Esophagus (tissue), 2 donors: ENCODE measurements around the gene LPCAT1. TPM values are rescaled to one million over a fixed set of nuclear protein-coding genes. Genes with fewer than 3 reads are reported as not detected.

ENCODE experiments used
- H3K27ac ChIP-seq, 2 donors: one replicate each; pipeline ENCODE4 v1.5.1; 2013; ENCODE audit warnings: low read depth in 2 of 2, mild to moderate bottlenecking in 2 of 2, inconsistent platforms in 1 of 2, low read length in 1 of 2, moderate library complexity in 1 of 2
- H3K27me3 ChIP-seq, 2 donors: one replicate each; pipeline ENCODE4 v1.6.1; 2013; ENCODE audit warnings: low read length in 2 of 2, control low read depth in 1 of 2, mild to moderate bottlenecking in 1 of 2; ENCODE audit not compliant: insufficient read depth in 2 of 2, control insufficient read depth in 1 of 2
- H3K36me3 ChIP-seq, 2 donors: one replicate each; pipeline ENCODE4 v1.6.1; 2013; ENCODE audit warnings: low read length in 1 of 2; ENCODE audit not compliant: control insufficient read depth in 2 of 2, insufficient read depth in 2 of 2
- H3K4me1 ChIP-seq, 2 donors: one replicate each; pipeline ENCODE4 v1.6.1; 2013; ENCODE audit warnings: low read length in 1 of 2; ENCODE audit not compliant: control insufficient read depth in 2 of 2, insufficient read depth in 2 of 2
- H3K4me3 ChIP-seq, 2 donors: one replicate each; pipeline ENCODE4 v1.5.1; 2013; ENCODE audit warnings: low read length in 2 of 2, mild to moderate bottlenecking in 2 of 2, low read depth in 1 of 2, moderate library complexity in 1 of 2
- H3K9me3 ChIP-seq, 2 donors: one replicate each; pipeline ENCODE4 v1.6.1; 2013; ENCODE audit warnings: mild to moderate bottlenecking in 2 of 2, low read depth in 1 of 2, low read length in 1 of 2, moderate library complexity in 1 of 2; ENCODE audit not compliant: control insufficient read depth in 2 of 2, insufficient read depth in 1 of 2
- WGBS, 2 donors: extraction: QIAGEN DNeasy Blood & Tissue Kit; methylation state at CpG; one replicate each; pipeline ENCODE4 v1.1.7; 2013; 5-methylcytosine and 5-hydroxymethylcytosine counted together
- polyA plus RNA-seq, 2 donors: library from polyadenylated mRNA; stranded (reverse); fragments of 200-250 nt; gene quantifications; one replicate each; pipeline ENCODE4 v1.2.3, GENCODE V29; 2013
- donor health status: healthy with polysubstance abuse.
- donor health status: Bipolar disorder and iron deficiency.

LPCAT1 gene
- polyA plus RNA-seq, 2 donors, result 5.0 to 6.3 TPM

DNA sequence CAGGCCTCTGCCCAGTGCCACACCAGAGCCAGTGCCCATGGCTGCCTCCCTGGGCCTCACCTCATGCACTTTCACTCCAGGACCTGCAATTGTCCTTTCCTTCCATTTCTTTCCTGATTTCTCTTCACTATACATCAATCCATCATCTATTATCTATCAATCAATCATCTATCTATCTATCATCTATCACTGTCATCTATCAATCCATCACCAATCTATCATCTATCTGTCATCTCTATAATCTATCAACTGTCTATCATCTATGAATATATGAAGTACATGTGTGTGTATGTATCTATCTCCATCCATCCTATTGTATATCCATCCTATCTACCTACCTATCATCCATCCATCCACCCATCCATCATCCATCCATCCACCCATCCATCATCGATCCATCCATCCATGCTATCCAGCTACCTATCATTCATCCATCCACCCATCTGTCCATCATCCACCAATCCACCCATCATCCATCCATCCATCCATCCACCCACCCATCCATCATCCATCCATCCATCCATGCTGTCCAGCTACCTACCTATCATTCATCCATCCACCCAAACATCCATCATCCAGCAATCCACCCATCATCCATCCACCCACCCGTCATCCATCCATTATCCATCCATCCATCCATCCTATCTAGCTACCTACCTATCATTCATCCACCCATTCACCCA is 105.4 kb downstream of the LPCAT1 start:
- 83 to 86% methylated on average over 2 of the region's 2 CpGs for WGBS, 2 donors
- Histone ChIP-seq H3K27ac (no peak overlapping the region), H3K36me3 (no peaks in the 10 kb centered on the region)

GRCh38 chr5:1417586-1418225 is 106.1 kb downstream of the LPCAT1 start:
- Histone ChIP-seq H3K4me3 (no peak overlapping the region), H3K36me3 (no peaks in the 10 kb centered on the region), H3K9me3 (peaks cover under 1 to 6% of the 10 kb centered on the region in 2 donors), H3K27ac (no peak overlapping the region), H3K4me1 (no peaks in the 10 kb centered on the region), H3K27me3 (no peaks in the 10 kb centered on the region)
- WGBS, 2 donors, result 63 to 71% methylated on average over 6 of the region's 6 CpGs

More for the DNA sequence above, 105.4 kb downstream of the LPCAT1 start:
- no peak overlapping the region for H3K4me3 ChIP-seq
- no peaks in the 10 kb centered on the region for H3K4me1 ChIP-seq
- peaks cover 0 to 6% of the 10 kb centered on the region in 2 donors for H3K9me3 ChIP-seq
- no peaks in the 10 kb centered on the region for H3K27me3 ChIP-seq

DNA sequence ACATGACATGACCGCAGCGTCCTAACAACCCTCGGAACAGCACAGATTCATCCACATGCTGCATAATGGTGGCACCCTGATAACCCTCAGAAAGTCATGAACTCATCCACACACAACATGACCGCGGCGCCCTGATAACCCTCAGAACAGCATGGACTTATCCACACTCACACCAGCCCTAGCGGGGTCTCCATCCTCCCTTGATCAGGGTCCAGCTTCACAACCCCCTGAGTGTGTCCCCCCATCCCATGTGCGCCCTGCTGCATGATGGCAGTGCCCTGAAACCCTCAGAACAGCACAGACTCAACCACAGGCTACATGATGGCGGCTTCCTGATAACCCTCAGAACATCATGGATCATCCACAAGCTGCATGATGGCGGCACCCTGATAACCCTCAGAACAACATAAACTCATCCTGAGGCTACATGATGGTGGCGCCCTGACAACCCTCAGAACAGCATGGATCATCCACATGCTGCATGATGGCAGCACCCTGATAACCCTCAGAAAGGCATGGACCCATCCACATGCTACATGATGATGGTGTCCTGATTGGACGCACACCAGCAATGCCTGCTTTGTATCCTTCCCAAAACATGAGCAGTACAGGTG is 106.8 kb downstream of the LPCAT1 start:
- Histone ChIP-seq H3K27me3 (no peaks in the 10 kb centered on the region), H3K36me3 (no peaks in the 10 kb centered on the region), H3K4me1 (no peaks in the 10 kb centered on the region), H3K27ac (no peak overlapping the region), H3K4me3 (no peak overlapping the region), H3K9me3 (peaks cover 2 to 6% of the 10 kb centered on the region in 2 donors)
- 86 to 90% methylated on average over 12 of the region's 12 CpGs for WGBS, 2 donors

DNA sequence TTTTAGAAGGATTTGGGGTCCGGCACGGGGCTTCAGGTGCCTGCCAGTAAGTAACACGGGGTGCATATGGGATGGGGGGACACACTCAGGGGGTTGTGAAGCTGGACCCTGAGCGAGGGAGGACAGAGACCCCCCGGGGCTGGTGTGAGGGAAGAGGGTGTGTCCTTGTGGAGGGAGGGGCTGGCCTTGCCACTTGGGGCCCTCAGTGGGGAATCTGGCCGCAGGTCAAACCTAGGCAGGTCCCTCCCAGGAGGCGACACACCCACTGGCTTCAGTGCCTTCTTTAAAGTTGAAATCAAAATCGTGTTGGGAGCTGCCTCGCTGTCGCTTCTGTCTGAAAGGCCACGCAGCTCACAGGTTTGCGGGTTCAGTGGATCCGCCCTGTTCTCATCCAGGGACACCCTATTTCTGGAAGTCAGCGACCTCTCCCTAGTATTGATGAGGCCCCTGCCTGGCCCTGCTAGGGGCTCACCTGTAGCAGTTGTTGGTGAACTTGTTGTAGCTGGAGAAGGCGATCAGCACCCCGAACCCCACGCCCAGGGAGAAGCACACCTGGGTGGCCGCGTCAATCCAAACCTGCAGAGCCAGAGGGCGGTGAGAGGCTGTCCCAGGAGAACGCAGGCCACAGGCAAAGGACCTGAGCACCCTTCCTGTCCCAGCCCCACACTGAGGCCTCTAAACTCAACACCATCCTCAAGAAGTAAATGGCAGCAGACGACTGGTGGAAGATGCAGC is 108.0 kb downstream of the LPCAT1 start:
- Histone ChIP-seq H3K36me3 (no peaks in the 10 kb centered on the region), H3K27ac (no peak overlapping the region), H3K9me3 (peaks cover 2 to 6% of the 10 kb centered on the region in 2 donors), H3K4me3 (no peak overlapping the region), H3K27me3 (no peaks in the 10 kb centered on the region), H3K4me1 (no peaks in the 10 kb centered on the region)
- WGBS, 2 donors, result 57 to 66% methylated on average over 22 of the region's 22 CpGs

- Histone ChIP-seq H3K4me1 (no peaks in the 10 kb centered on the region), H3K27me3 (no peaks in the 10 kb centered on the region), H3K9me3 (peaks cover 2 to 6% of the 10 kb centered on the region in 2 donors), H3K4me3 (no peak overlapping the region), H3K27ac (no peak overlapping the region), H3K36me3 (no peaks in the 10 kb centered on the region)
- WGBS, 2 donors, result 73 to 84% methylated on average over 13 of the region's 13 CpGs
These were observed 108.7 kb downstream of the LPCAT1 start for GRCh38 chr5:1415059-1415425.

DNA sequence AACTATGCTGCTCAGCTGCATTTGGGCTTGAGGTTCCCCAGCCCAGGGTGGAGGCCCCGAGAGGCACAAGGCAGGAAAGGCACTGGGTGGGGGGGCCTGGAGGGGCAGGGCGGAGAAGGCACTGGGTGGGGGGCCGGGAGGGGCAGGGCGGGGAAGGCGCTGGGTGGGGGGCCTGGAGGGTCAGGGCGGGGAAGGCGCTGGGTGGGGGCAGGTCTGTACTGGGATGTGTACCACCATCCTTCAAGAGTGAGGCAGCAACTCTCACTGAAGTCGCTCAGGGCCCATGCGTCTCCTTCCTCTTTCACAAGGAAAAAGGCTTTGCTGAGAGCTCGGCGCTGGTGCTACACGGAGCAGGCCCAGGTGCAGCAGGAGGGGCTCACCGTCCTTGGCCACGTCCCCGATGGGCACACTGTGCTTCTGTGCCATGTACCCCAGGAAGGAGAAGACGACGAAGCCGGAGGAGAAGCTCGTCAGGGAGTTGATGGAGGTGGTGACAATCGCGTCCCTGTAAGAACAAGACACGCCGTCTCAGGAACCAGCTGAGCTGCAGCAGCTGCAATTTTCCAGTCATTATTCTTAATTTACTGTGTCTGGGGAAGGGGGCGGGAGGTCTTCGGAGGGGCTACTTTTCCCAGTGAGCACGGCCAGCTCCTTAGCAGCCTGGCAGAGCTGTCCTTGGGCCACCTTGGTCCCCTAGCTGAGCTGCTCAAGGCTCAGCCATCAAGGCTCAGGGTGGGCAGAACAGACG is 109.3 kb downstream of the LPCAT1 start:
- Histone ChIP-seq H3K27me3 (no peaks in the 10 kb centered on the region), H3K27ac (no peak overlapping the region), H3K4me3 (no peak overlapping the region), H3K4me1 (no peaks in the 10 kb centered on the region), H3K9me3 (peaks cover 4 to 6% of the 10 kb centered on the region in 2 donors), H3K36me3 (no peaks in the 10 kb centered on the region)
- WGBS, 2 donors, result 58 to 61% methylated on average over 27 of the region's 27 CpGs

GRCh38 chr5:1413611-1414241 is 110.0 kb downstream of the LPCAT1 start:
- Histone ChIP-seq H3K36me3 (no peaks in the 10 kb centered on the region), H3K4me3 (no peak overlapping the region), H3K27me3 (no peaks in the 10 kb centered on the region), H3K27ac (no peak overlapping the region), H3K9me3 (peaks cover 4 to 6% of the 10 kb centered on the region in 2 donors), H3K4me1 (no peaks in the 10 kb centered on the region)
- WGBS, 2 donors, result 63 to 70% methylated on average over 23 of the region's 23 CpGs

GRCh38 chr5:1413211-1413610 is 110.5 kb downstream of the LPCAT1 start:
- Histone ChIP-seq H3K9me3 (peaks cover 4 to 6% of the 10 kb centered on the region in 2 donors), H3K36me3 (no peaks in the 10 kb centered on the region)

More at GRCh38 chr5:1413211-1413610, 110.5 kb downstream of the LPCAT1 start:
- H3K4me1 ChIP-seq, result no peaks in the 10 kb centered on the region
- no peaks in the 10 kb centered on the region for H3K27me3 ChIP-seq
- 54 to 57% methylated on average over 13 of the region's 13 CpGs for WGBS, 2 donors
- no peak overlapping the region for H3K4me3 ChIP-seq
- H3K27ac ChIP-seq, result no peak overlapping the region
